ENCODE results near the gene ATAD3C.

ATAD3C gene

GRCh38 chr1:1418464-1419362 lies 30.8 kb upstream of the ATAD3C start:
- no peak overlapping the region for H4K5ac ChIP-seq (ENCODE audit: low read length)
- peak overlapping the region; percentile 56 for H3K56ac ChIP-seq (ENCODE audit: low read length)
- no peak overlapping the region for H3K18ac ChIP-seq (ENCODE audit: low read length)
- peaks cover 3% of the 10 kb centered on the region for H3K4me1 ChIP-seq (ENCODE audit: control insufficient read depth, low read depth, low read length)
- H3K9ac ChIP-seq (ENCODE audit: low read length): no peak overlapping the region
- H3K4ac ChIP-seq (ENCODE audit: low read depth, low read length): peak overlapping the region; percentile 66
- no peak overlapping the region for H4K8ac ChIP-seq (ENCODE audit: low read depth, low read length)
- H2BK5ac ChIP-seq (ENCODE audit: low read length): no peak overlapping the region
- no CpG with 5 or more reads among the region's 26 CpGs for WGBS (ENCODE audit: extremely low coverage, insufficient coverage, low lambda C conversion rate)
- no peak for DNase-seq
- no peaks in the 10 kb centered on the region for H3K79me1 ChIP-seq (ENCODE audit: low read length)
- H3K4me2 ChIP-seq (ENCODE audit: low read length): no peak overlapping the region
- H3K27me3 ChIP-seq (ENCODE audit: insufficient read depth, low read length, poor library complexity): no peaks in the 10 kb centered on the region
- H2AK5ac ChIP-seq (ENCODE audit: low read length): peak overlapping the region; percentile 88
- no peak overlapping the region for H2BK15ac ChIP-seq (replicated peaks; ENCODE audit: low read depth)
- H3K36me3 ChIP-seq (ENCODE audit: control insufficient read depth, insufficient read depth, low read length): no peaks in the 10 kb centered on the region
- no peak overlapping the region for H3K4me3 ChIP-seq (ENCODE audit: low read length)
- H2BK120ac ChIP-seq (ENCODE audit: low read depth, low read length): no peak overlapping the region
- no peaks in the 10 kb centered on the region for H3K79me2 ChIP-seq (ENCODE audit: control insufficient read depth, insufficient read depth, low read length)
- no peak overlapping the region for H3K23ac ChIP-seq (ENCODE audit: low read length)
- no peak overlapping the region for H3K27ac ChIP-seq (ENCODE audit: low read depth, low read length)

- Histone ChIP-seq H3K27me3 (ENCODE audit: insufficient read depth, low read length, poor library complexity) (no peaks in the 10 kb centered on the region), H3K79me1 (ENCODE audit: low read length) (no peaks in the 10 kb centered on the region), H3K36me3 (ENCODE audit: control insufficient read depth, insufficient read depth, low read length) (no peaks in the 10 kb centered on the region), H3K4me2 (ENCODE audit: low read length) (no peak overlapping the region), H3K18ac (ENCODE audit: low read length) (peak overlapping the region; percentile 52), H2BK5ac (ENCODE audit: low read length) (no peak overlapping the region), H3K4ac (ENCODE audit: low read depth, low read length) (peak overlapping the region; percentile 66), H3K56ac (ENCODE audit: low read length) (peak overlapping the region; percentile 75), H2BK120ac (ENCODE audit: low read depth, low read length) (no peak overlapping the region), H2BK15ac (replicated peaks; ENCODE audit: low read depth) (no peak overlapping the region), H3K4me1 (ENCODE audit: control insufficient read depth, low read depth, low read length) (peaks cover 3% of the 10 kb centered on the region), H3K27ac (ENCODE audit: low read depth, low read length) (no peak overlapping the region), H4K5ac (ENCODE audit: low read length) (no peak overlapping the region), H3K9ac (ENCODE audit: low read length) (peak overlapping the region; percentile 64), H4K8ac (ENCODE audit: low read depth, low read length) (no peak overlapping the region), H2AK5ac (ENCODE audit: low read length) (peak overlapping the region; percentile 88), H3K4me3 (ENCODE audit: low read length) (no peak overlapping the region), H3K79me2 (ENCODE audit: control insufficient read depth, insufficient read depth, low read length) (no peaks in the 10 kb centered on the region), H3K23ac (ENCODE audit: low read length) (no peak overlapping the region)
- no peak for DNase-seq
- WGBS (ENCODE audit: extremely low coverage, insufficient coverage, low lambda C conversion rate): no CpG with 5 or more reads among the region's 21 CpGs
Measured at GRCh38 chr1:1419363-1419812, 30.1 kb upstream of the ATAD3C start.

- Histone ChIP-seq H3K4ac (ENCODE audit: low read depth, low read length) (peak overlapping the region; percentile 81), H2AK5ac (ENCODE audit: low read length) (no peak overlapping the region), H2BK15ac (replicated peaks; ENCODE audit: low read depth) (no peak overlapping the region), H4K8ac (ENCODE audit: low read depth, low read length) (peak overlapping the region; percentile 67), H3K4me1 (ENCODE audit: control insufficient read depth, low read depth, low read length) (peaks cover 3% of the 10 kb centered on the region), H4K5ac (ENCODE audit: low read length) (no peak overlapping the region), H3K18ac (ENCODE audit: low read length) (peak overlapping the region; percentile 52), H2BK5ac (ENCODE audit: low read length) (no peak overlapping the region), H3K79me2 (ENCODE audit: control insufficient read depth, insufficient read depth, low read length) (no peaks in the 10 kb centered on the region), H3K4me3 (ENCODE audit: low read length) (no peak overlapping the region), H2BK120ac (ENCODE audit: low read depth, low read length) (peak overlapping the region; percentile 3), H3K27ac (ENCODE audit: low read depth, low read length) (no peak overlapping the region), H3K23ac (ENCODE audit: low read length) (no peak overlapping the region), H3K27me3 (ENCODE audit: insufficient read depth, low read length, poor library complexity) (no peaks in the 10 kb centered on the region), H3K36me3 (ENCODE audit: control insufficient read depth, insufficient read depth, low read length) (no peaks in the 10 kb centered on the region), H3K9ac (ENCODE audit: low read length) (peak overlapping the region; percentile 64), H3K4me2 (ENCODE audit: low read length) (peak overlapping the region; percentile 18), H3K79me1 (ENCODE audit: low read length) (no peaks in the 10 kb centered on the region), H3K56ac (ENCODE audit: low read length) (peak overlapping the region; percentile 75)
- DNase-seq: no peak
- WGBS (ENCODE audit: extremely low coverage, insufficient coverage, low lambda C conversion rate): no CpG with 5 or more reads among the region's 112 CpGs
Measured at GRCh38 chr1:1419813-1420653, 29.5 kb upstream of the ATAD3C start.

- whole genome bisulfite sequencing (ENCODE audit: extremely low coverage, insufficient coverage, low lambda C conversion rate): no CpG with 5 or more reads among the region's 12 CpGs
- no peak for DNase-seq
Measured at GRCh38 chr1:1420654-1421141, 28.8 kb upstream of the ATAD3C start.

GRCh38 chr1:1421147-1421906 lies 28.2 kb upstream of the ATAD3C start, which contains the start of gene ANKRD65:
ANKRD65 (minus strand) TSS chr1:1421276; CDS start chr1:1421005, 271 bp downstream.
- Histone ChIP-seq H3K9ac (ENCODE audit: low read length) (peak within 1 kb of the TSS; percentile 62), H2AK5ac (ENCODE audit: low read length) (peak within 1 kb of the TSS; percentile 7), H3K27me3 (ENCODE audit: insufficient read depth, low read length, poor library complexity) (no peaks in the 10 kb centered on the region), H4K8ac (ENCODE audit: low read depth, low read length) (peak within 1 kb of the TSS; percentile 67), H3K4me1 (ENCODE audit: control insufficient read depth, low read depth, low read length) (peaks cover 5% of the 10 kb centered on the region), H3K4me3 (ENCODE audit: low read length) (no peak within 1 kb of the TSS), H3K27ac (ENCODE audit: low read depth, low read length) (peak within 1 kb of the TSS; percentile 10), H3K79me2 (ENCODE audit: control insufficient read depth, insufficient read depth, low read length) (no peaks in the 10 kb centered on the region), H3K18ac (ENCODE audit: low read length) (peak within 1 kb of the TSS; percentile 72), H2BK15ac (replicated peaks; ENCODE audit: low read depth) (no peak within 1 kb of the TSS), H2BK120ac (ENCODE audit: low read depth, low read length) (peak within 1 kb of the TSS; percentile 56), H3K4me2 (ENCODE audit: low read length) (peak within 1 kb of the TSS; percentile 18), H3K56ac (ENCODE audit: low read length) (peak within 1 kb of the TSS; percentile 75), H3K4ac (ENCODE audit: low read depth, low read length) (peak within 1 kb of the TSS; percentile 96), H3K23ac (ENCODE audit: low read length) (no peak within 1 kb of the TSS), H2BK5ac (ENCODE audit: low read length) (peak within 1 kb of the TSS; percentile 43), H3K36me3 (ENCODE audit: control insufficient read depth, insufficient read depth, low read length) (no peaks in the 10 kb centered on the region), H3K79me1 (ENCODE audit: low read length) (no peaks in the 10 kb centered on the region), H4K5ac (ENCODE audit: low read length) (no peak within 1 kb of the TSS)
- WGBS (ENCODE audit: extremely low coverage, insufficient coverage, low lambda C conversion rate): no CpG with 5 or more reads among the region's 18 CpGs
- DNase-seq: no peak

More at GRCh38 chr1:1420654-1421141, 28.8 kb upstream of the ATAD3C start:
- H3K56ac ChIP-seq (ENCODE audit: low read length): peak overlapping the region; percentile 64
- H3K4me3 ChIP-seq (ENCODE audit: low read length): no peak overlapping the region
- peak overlapping the region; percentile 7 for H2AK5ac ChIP-seq (ENCODE audit: low read length)
- no peak overlapping the region for H3K27ac ChIP-seq (ENCODE audit: low read depth, low read length)
- peaks cover 3% of the 10 kb centered on the region for H3K4me1 ChIP-seq (ENCODE audit: control insufficient read depth, low read depth, low read length)
- H4K5ac ChIP-seq (ENCODE audit: low read length): no peak overlapping the region
- no peak overlapping the region for H2BK5ac ChIP-seq (ENCODE audit: low read length)
- no peaks in the 10 kb centered on the region for H3K27me3 ChIP-seq (ENCODE audit: insufficient read depth, low read length, poor library complexity)
- H3K4ac ChIP-seq (ENCODE audit: low read depth, low read length): peak overlapping the region; percentile 81
- no peaks in the 10 kb centered on the region for H3K79me1 ChIP-seq (ENCODE audit: low read length)
- peak overlapping the region; percentile 11 for H3K9ac ChIP-seq (ENCODE audit: low read length)
- H2BK15ac ChIP-seq (replicated peaks; ENCODE audit: low read depth): no peak overlapping the region
- no peaks in the 10 kb centered on the region for H3K79me2 ChIP-seq (ENCODE audit: control insufficient read depth, insufficient read depth, low read length)
- H3K23ac ChIP-seq (ENCODE audit: low read length): no peak overlapping the region
- no peak overlapping the region for H3K4me2 ChIP-seq (ENCODE audit: low read length)
- peak overlapping the region; percentile 67 for H4K8ac ChIP-seq (ENCODE audit: low read depth, low read length)
- H3K36me3 ChIP-seq (ENCODE audit: control insufficient read depth, insufficient read depth, low read length): no peaks in the 10 kb centered on the region
- H3K18ac ChIP-seq (ENCODE audit: low read length): peak overlapping the region; percentile 52
- peak overlapping the region; percentile 3 for H2BK120ac ChIP-seq (ENCODE audit: low read depth, low read length)

Data from mesendoderm (in vitro differentiated cells).